NCI-H1092 treated with DMSO at 0.1 percent for 48 hours (cell line): ENCODE results near the gene RNF11.
"Not testable (repeated sequence)": the region's sequence is repeated elsewhere in the genome, so short reads cannot be mapped to it uniquely, and the experiment has no call there.

ENCODE experiments used
- DNase-seq: peaks from one replicate; lab custom pipeline; 2025; lab: John Stamatoyannopoulos, UW

RNF11 gene, protein sequence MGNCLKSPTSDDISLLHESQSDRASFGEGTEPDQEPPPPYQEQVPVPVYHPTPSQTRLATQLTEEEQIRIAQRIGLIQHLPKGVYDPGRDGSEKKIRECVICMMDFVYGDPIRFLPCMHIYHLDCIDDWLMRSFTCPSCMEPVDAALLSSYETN

DNA sequence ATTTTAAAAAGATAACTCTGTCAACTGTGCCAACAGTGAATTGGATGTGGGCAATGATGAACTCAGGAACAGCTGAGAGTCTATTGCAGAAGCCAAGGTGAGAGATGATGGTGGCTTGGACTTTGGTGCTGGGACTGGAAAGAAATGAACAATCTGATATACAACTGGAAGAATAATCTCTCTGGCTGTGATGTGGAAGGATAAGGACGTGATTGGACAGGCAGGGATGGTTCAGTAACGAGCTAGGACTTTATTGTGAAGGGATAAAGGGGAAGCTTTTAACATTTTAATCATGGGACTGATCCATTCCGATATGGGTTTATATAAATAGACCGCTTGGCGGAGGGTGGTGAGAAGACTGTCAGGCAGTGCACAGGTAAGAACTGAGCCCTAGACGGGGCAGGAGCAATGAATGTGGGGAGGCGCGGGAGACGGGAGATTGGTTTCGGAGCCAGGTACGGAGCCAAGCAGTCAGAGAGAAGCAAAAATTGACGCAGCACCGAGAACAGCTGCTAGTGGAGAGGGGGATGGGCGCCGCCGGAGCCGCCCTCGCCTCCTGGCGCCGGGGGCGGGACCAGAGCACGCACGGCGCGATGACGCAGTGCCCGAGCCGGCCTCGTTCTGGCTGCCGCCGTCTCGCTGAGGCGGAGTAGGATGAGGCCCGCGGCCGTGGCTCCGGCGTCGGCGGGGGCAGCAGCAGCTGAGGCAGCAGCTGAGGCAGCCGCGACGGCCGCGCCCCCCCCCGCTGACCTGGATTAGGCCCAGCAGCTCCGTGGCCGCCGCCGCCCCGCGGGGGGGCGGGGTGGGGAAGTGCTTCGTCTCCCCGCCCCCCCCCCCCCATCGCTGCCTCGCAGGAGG is at the start of gene RNF11:
RNF11 (plus strand) TSS at position 601 of the 858 bp plus-strand sequence. CDS start 484 bp downstream, outside the sequence.
- peak; percentile 83 for DNase-seq

DNA sequence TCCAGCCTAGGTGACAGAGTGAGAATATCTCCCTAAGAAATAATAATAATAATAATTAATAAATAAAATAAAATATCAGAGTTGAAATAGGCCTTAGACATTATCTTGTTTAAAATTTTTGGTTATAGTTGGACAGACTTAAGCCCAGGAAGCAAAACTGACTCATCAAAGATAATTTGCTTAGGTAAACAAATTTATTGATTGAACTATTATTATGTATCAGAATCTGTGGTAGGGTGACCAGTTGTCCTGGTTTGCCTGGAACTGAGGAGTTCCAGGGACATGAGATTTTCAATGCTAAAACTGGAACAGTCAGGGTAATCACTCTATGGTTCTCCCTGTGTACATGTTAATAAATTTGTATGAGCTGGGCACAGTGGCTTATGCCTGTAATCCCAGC is 47.8 kb upstream of the RNF11 start:
- no peak for DNase-seq

DNA sequence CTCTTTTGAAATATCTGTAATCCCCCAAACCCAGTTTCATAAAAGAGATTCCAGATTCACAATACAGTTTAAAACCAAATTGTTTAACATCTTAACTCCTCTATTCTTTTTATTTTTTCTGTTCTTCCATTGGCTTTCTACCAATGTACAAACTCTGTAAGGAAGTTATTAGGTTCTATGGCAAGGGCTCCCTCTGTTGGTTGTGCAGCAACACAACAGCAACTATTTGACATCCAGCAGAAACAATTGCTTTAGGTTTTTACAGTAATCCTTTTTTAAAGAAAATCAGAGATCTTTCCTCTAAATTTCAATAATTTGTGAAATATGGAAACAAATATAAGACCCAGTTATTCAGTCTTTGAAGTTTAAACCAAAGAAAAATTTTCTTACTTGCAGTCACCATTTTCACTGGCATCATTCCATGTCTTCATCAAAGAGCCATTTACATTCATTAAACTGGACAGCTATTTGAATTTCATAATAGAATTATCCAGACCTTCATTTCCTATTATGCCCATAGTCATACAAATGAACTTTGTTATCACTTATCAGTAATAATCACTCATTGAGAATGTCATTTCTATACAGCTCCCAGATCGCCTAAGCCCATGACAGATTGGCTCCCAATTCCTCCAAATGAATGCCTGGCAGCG is 46.5 kb upstream of the RNF11 start:
- DNase-seq, result peak; percentile 75

DNA sequence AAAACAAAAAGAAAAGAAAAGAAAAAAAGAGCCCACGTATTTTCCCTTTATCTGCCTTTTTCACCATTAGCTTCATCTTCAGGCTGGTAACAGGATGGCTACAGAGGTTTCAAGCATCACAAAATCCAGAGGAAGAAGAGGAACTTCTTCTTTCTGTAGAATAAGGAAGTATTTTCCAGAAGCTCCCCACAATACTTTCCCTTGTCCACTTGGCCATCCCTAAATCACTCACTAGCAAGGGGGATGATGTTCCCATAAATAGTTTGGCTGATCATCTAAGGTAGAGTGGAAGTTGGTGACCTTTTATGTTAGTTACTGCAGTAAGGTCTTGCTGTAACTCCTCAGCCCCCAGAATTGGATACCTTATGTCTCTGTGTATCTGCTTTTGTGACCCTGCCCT is 45.1 kb upstream of the RNF11 start:
- DNase-seq, result no peak

DNA sequence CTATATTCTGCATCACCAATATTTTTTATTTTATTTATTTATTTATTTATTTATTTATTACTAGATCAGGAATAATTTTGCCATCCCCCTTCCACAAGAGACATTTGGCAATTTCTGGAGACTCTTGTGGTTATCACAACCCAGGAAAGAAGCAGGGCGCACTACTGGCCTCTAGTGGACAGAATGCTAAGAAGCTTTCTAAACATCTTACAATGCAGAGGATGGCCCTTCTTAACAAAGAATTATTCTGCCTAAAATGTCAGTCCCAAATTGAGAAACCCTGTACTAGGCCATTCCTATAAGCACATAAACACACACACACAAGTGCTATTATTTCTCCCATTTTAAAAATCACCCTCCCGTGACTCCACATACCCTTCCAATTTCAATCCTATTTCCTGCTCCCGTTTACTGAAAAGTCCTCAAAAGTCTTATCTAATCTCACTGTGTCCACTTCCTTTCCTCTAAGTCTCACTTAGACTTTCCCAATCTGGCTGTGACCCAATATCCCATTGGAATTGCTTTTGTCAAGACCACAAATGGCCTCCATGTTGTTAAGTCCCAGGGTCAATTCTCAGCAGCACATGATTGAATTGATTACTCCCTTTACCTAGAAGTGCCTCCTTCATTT is 43.7 kb upstream of the RNF11 start:
- peak; percentile 44 for DNase-seq

DNA sequence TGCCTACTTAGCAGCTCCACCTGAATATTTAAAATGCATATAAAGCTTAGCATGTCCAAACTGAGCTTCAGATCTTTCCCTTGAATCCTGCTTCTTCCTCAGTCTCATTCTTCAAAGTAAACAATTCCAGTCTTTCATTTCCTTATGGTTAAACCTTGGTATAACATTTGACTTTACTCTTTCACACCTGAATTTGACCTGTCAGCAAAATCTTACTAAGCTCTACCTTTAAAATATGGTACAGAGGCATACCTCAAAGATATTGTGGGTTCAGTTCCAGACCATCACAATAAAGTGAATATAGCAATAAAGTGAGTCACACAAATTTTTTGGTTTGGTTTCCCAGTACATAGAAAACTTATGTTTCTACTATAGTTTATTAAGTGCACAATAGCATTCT is 42.5 kb upstream of the RNF11 start:
- DNase-seq, result no peak

DNA sequence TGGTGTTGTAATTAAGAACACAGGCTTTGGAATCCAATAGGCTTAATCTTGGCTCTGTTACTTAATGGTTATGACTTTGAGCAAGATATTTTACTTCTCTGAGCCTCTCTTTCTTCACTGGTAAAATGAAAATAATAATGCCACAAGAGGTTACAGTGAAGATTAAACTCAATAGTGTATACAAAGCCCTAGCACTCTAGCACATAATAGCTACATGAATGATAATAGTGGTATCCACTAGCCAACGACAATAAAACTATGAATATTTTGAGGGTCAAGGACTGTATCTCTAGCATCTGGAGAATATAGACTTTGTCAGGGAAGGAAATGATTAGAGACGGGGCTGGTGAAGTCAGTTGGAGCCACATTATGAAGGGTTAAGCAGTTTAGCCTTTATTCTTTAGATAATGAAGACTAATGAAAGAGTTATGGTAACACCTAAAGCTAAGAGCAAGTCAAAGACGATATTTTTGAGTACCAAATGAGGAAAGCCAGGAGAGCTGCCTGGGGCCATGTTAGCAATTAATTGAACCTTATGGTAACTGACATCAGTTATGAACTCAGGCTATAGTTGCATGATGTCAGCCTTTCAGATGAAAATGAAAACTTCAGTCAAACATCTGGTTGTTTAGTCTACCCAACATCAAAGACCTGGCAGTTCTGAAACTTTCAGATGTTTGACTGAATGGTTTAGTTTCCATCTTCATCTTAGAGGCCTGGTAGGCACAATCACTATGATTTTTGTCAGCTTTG is 32.8 kb upstream of the RNF11 start:
- DNase-seq, result no peak

DNA sequence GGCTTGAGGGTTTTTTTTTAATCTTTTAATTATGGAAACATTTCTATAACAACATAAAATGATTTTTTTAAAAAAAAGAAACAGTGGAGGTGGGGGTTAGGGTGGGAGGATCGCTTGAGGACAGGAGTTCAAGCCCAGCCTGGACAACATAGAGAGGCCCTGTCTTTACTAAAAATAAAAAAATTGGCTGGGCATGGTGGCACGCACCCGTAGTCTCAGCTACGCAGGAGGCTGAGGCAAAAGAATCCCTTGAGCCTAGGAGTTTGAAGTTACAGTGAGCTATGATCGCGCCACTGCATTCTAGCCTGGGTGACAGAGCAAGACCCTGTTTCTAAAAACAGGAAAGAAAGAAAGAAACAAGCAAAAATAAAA is 32.2 kb upstream of the RNF11 start:
- DNase-seq, result no peak

DNA sequence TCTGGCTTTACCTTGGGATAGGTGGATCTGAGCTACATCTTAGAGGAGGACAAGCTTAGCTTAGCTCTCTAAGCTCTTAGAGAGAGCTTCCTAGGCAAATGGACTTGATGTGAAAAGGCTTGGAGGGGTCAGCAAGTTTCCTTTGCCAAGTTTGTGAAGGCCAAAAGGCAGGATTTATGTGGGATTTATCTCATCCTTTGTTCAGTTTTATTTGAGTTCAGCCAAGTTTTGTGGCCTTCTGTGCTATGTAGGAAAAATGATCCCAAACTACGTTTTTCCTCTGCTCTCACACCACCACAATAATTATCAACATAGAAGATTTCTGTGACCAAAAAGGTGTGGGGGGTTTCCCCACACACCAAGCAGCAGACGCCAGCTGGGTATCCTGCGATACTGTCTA is 26.0 kb upstream of the RNF11 start:
- DNase-seq, result no peak

DNA sequence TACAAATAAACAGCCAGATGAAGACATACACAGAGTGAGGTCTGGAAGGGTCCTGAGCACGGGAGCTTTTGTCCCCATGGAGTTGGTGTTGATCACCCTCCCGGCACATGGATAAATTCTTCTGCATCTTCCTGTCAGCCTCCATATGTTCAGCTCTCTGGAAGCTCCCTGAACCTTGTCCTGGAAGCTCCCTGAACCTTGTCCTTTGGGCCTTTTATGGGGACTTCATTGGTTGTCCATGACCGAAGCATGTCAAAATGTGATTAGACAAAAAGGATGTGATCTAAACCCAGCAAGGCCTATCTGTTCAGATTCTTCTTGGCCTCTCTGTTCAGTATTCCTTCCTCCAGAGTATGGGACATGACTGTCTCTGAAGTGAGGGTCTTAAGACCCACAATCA is 25.4 kb upstream of the RNF11 start:
- no peak for DNase-seq

DNA sequence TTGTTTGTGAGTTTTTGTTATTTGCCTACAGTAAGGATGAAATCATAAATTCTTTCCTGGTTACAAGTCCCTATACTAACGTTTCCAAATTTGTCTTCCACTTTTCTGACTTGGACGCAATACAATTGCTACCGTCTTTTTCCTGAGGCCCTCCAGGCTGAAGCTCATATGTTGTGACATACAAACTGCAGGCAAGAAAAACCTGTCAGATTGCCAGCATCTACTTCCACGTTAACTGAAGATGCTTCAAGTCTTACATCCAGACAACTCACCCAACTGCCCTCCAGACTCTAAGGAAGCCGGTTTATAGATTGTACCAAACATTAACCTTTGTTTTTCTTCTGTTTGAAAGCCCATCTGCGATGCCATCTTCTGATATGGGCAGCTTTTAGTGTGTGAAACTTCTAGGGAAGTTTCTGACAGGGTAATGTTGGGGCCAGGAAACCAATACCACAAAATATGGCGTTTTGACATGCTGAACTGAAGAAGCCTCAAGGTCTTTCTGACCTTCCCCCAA is 21.4 kb upstream of the RNF11 start:
- DNase-seq, result no peak

DNA sequence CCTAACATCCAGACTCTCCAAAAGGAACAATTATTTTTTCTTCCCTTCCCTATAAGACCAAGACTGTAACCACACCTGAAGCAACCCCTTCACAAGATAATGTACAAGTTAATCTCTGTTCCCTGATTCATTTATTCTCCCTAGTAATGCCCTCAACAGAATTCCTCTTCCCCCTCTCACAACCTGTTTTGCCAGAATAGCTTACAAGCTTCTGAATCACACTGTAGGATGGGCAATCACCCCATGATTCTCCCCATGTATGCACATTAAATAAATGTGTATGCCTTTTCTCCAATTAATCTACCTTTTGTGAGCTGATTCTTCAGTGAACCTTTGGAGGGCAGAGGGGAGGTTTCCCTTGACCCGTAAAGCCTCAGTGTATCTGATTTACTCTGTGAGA is 20.9 kb upstream of the RNF11 start:
- no peak for DNase-seq

DNA sequence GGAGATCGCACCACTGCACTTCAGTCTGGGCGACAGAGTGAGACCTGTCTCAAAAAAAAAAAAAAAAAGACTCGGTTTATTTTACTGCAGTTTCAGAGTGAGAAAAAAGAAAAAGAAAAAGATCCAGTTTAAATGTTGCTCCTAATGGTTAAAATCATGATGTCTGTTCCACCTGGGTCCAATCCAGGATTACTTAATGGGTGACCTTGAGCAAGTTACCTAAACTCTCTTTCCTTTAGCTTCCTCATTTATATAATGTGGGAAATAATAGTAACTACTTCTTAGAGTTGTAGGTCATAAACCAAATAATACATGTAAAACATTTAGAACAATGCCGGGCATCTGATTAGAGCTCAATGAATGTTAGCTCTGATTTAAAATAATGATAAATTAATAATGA is 19.4 kb upstream of the RNF11 start:
- no peak for DNase-seq

DNA sequence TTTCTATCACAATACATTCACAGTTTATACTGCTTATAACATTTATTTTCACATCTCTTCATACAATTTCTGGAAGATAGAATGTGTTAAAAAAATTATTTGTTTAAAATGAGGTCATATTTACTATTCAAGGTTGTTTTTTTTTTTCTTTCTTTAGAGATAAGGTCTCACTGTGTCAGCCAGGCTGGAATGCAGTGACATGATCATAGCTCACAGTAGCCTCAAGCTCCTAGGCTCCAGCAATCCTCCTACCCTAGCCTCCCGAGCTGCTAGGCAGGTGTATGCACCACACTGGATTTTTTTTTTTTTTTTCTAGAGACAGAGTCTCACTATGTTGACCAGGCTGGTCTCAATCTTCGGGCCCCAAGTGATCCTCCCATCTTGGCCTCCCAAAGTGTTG is 19.0 kb upstream of the RNF11 start:
- DNase-seq, result no peak

DNA sequence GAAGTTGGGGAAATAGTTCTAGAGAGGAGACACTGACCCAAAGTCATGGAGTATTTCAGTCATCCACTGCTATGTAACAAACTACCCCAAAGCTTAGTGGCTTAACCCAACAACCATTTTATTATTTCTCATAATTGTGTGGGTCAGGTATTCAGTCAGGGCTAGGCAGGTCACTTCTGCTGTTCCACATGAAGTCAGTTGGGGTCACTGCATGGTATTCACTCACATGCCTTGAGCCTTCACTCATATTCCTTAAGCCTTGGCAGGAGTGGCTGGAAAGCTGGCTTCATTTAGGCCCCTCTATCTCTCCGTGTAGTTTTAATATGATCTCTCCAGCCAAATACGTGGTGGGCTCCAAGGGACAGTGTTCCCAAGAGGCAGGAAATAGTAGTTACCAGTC is 17.5 kb upstream of the RNF11 start:
- DNase-seq, result no peak

DNA sequence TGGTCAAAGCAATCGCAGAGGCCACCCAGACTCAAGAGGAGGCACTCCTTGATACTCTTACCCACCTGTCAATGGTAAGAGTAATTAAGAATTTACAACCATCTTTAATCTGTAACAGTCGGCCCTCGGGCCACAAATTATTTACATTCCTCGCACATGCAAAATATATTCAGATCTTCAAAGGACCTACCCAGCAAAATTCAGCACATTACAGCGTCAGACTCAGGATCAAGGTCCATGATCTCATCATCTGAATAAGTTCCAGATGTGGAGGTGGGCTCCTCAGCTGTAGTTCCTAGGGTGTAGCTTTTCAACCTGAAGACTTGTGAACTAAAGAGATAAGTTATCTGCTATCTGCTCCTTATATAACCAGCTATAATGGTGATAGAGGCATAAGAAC is 17.1 kb upstream of the RNF11 start:
- DNase-seq, result no peak

DNA sequence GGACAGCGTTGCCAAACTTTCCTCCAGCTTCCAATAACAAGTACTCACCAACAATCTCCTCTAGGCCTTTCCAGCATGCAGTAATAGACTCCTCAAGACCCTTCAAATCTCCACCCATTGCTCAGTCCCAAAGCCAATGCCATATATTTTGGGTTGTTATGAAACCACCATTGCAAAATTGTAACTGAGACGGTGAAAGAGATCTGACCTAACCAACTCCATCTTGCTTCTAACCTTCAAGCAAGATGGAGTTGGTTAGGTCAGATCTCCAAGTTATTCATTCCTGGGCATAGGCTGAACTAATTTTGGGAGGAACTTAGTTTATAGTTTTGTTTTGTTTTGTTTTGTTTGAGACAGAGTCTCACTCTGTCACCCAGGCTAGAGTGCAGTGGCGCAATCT is 14.5 kb upstream of the RNF11 start:
- not testable (repeated sequence) for DNase-seq

DNA sequence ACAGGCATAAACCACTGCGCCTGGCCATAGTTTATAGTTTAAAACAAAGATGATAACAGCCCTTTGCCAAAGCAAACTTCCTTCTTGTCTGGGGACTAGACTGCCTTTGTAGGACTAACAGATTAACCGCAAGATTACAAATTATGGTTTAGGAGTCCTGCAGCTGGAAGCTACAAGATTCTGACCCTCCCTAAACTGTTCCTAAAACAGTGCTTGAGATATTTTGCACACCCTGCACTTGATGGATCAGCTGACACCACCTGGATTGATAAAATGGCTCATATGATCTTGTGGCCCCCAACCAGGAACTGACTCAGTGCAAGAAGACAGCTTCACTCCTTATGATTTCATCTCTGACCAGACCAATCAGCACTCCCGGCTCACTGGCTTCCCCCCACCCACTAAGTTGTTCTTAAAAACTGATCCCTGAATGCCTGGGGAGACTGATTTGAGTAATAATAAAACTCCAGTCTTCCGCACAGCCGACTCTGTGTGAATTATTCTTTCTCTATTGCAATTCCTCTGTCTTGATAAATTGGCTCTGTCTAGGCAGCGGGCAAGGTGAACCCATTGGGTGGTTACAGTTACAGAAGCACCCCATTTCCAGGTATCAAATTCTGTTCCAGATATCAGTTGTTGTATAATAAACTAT is 13.8 kb upstream of the RNF11 start:
- no peak for DNase-seq

DNA sequence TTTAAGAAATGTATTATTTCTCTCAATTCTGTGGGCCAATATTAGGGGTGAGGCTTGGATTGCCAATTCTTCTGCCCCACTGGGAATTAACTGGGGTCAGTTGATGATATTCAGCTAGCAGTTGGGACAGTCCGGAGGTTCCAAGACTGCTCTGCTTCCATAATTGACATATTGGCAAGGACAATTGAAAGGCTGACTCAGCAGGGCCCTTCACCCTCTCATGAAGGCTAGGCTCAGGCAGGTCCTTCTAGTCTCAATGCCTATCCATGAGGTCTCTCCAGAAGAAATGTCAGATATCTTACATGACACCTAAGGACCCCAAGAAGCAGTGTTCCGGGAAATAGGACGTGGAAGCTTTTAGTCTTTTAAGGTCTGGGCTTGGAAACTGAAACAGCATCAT is 13.3 kb upstream of the RNF11 start:
- no peak for DNase-seq

DNA sequence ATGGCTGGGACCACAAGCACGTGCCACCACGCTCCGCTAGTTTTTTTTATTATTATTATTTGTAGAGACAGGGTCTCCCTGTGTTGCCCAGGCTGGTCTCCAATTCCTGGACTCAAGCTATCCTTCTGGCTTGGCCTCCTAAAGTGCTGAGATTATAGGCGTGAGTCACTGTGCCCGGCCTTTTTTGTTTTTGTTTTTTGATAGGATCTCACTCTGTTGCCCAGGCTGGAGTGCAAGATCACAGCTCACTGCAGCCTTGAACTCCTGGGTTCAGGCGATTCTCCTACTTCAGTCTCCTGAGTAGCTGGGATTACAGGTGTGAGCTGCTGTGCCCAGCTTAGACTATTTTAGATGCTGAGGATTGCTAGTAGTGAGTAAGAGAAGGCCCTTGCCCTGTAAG is 11.8 kb upstream of the RNF11 start:
- DNase-seq, result no peak

DNA sequence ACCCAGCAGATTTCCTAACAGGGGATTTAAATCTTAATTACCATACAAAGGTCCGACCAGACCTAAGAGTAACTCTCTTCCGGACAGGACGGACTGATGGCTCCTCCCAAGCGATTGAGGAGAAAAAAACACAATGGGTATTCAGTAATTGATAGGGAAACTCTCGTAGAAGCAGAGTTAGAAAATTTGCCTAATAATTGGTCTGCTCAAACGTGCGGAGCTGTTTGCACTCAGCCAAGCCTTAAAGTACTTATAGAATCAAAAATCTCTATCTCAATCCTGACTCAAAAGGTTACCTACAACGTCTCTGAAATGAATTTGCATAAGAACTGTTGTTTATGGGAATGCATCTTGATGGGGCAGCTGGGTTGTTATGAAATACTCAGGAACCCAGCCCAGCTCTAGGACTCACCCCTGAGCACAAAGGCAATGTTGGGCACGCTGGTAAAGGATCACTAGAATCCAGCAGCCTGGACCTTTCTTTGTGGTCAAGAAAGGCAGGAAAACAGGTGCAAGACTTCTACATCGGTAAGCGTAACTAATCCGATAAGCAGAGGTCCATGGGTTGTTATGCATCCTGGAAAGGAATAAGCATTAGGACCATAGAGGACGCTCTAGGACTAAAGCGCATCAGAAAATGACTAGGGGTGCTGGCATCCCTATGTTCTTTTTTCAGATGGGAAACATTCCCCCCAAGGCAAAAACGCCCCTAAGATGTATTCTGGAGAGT is 8.7 kb upstream of the RNF11 start:
- not testable (repeated sequence) for DNase-seq
